Measurements from ENCODE around the gene RDH5. TPM values are rescaled to one million over a fixed set of nuclear protein-coding genes. Genes with fewer than 3 reads are reported as not detected.
A peak's percentile ranks its signal among the peaks of the same experiment; 100 is the strongest.

The RDH5 gene
- total and polyA plus RNA-seq, 12 donors = 1.9 to 41.4 (median 5.3) TPM

DNA sequence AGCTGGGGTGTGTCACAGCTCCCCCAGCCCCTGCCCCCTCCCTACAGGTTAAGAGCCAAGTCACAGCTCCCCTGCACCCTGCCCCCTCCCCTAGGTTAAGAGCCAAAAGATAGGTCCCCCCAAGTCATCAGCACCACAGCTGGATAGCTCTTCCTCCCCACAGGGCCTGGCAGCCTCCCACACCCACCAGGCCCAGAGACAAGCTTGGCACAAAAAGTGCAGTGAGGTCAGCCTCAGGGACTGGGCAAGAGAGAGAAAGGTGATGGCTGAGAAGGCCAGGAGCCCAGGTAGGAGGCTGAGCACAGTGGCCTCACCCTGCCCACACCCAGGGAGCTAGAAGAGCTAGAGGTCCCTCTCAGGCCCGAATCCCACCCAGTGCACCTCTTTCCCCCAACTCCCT, 21.2 kb upstream of the RDH5 start:
- H3K27ac ChIP-seq = no peak overlapping the region
- WGBS, 4 donors = 80 to 100% (median 84%) methylated on average over 1 of the region's 1 CpG
- H3K9me3 ChIP-seq (replicated peaks in 1 of 3) = no peaks in the 10 kb centered on the region
- H3K27me3 ChIP-seq = no peaks in the 10 kb centered on the region
- H3K36me3 ChIP-seq (replicated peaks in 1 of 2) = no peaks in the 10 kb centered on the region
- intact Hi-C loops (cut with DNase I) = no loop called here
- no peak overlapping the region for H3K4me3 ChIP-seq
- TF ChIP-seq POLR2A (IDR thresholded peaks at IDR 0.05) = no peak
- TF ChIP-seq, protein P1, sequence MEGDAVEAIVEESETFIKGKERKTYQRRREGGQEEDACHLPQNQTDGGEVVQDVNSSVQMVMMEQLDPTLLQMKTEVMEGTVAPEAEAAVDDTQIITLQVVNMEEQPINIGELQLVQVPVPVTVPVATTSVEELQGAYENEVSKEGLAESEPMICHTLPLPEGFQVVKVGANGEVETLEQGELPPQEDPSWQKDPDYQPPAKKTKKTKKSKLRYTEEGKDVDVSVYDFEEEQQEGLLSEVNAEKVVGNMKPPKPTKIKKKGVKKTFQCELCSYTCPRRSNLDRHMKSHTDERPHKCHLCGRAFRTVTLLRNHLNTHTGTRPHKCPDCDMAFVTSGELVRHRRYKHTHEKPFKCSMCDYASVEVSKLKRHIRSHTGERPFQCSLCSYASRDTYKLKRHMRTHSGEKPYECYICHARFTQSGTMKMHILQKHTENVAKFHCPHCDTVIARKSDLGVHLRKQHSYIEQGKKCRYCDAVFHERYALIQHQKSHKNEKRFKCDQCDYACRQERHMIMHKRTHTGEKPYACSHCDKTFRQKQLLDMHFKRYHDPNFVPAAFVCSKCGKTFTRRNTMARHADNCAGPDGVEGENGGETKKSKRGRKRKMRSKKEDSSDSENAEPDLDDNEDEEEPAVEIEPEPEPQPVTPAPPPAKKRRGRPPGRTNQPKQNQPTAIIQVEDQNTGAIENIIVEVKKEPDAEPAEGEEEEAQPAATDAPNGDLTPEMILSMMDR (IDR thresholded peaks at IDR 0.05) = no peak
- DNase-seq = peak in 1 of 7 donors; percentile 9
- H3K4me1 ChIP-seq (replicated peaks in 1 of 2) = no peaks in the 10 kb centered on the region

DNA sequence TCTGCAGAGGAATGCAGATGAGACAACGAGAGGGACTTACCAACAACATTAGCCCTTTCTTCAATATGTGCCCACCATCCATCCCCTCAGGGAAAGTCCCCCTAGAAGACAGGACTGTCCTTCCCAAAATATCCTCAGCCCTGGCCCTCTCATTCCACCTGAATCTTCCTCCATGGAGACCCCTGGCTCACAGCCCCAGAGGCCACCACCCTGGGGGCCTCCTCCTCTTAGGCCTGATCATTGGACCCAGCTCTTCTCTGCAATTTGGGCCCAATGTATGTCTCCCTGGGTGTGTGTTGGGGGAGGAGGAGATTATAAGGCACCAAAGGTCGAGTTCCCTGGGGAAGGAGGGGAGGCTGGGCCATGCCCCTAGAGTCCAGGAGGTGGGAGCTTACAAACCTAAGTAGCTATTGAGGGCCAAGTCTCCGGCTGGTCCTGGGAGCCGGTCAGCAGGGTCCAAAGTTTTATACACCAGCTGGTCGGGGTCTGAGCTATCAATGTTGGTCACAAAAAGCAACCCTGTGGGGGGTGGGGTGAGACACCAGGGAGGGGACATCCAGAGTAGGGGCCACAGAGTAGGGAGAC, 20.6 kb upstream of the RDH5 start:
- intact Hi-C loops (cut with DNase I) = no loop called here
- Histone ChIP-seq H3K4me3 (no peak overlapping the region), H3K36me3 (replicated peaks in 1 of 2) (no peaks in the 10 kb centered on the region), H3K27ac (no peak overlapping the region), H3K9me3 (replicated peaks in 1 of 3) (no peaks in the 10 kb centered on the region), H3K4me1 (replicated peaks in 1 of 2) (no peaks in the 10 kb centered on the region), H3K27me3 (no peaks in the 10 kb centered on the region)
- WGBS, 4 donors = 83 to 88% (median 85%) methylated on average over 5 of the region's 5 CpGs
- DNase-seq = peak in 1 of 7 donors; percentile 0
- no peak for TF ChIP-seq POLR2A (IDR thresholded peaks at IDR 0.05)
- TF ChIP-seq, protein P1 (IDR thresholded peaks at IDR 0.05) = no peak

DNA sequence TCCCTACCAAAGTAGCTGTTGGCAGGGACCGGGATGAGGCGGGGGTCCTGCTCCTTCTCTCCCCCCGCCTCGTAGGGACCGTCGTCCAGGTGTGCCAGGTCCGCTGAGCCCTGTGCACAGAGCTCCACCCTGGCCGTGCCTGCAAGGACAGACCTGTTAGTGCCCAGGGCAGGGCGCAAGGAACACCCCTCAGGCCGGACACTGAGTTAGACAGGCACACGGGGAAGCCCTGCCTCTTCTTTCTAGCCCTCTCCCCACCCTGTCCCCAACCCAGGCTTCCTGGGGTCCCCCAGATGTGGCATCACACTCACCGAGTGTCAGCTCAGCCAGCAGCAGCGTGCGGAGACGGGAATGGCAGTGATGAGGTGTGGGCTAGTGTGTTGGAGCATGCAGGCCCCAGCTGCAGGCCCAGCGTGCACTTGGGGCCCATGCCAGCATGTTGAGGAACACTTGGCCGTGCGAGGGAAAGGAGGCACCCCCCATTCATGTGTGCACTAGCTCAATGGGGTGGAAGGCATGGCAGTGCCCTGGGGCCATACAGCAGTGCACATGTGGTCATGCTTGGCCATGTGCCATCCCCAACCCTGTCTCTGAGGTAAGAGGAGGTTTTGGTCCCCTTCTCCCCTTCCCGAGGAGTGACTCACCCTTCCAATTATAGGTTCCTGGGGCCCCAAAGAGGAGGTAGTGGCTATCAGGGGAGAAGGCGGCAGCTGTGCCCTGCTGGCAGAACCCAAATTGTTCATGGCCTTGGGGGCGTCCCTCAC, 19.8 kb upstream of the RDH5 start:
- Histone ChIP-seq H3K36me3 (replicated peaks in 1 of 2) (no peaks in the 10 kb centered on the region), H3K9me3 (replicated peaks in 1 of 3) (no peaks in the 10 kb centered on the region), H3K27me3 (no peaks in the 10 kb centered on the region), H3K4me1 (replicated peaks in 1 of 2) (no peaks in the 10 kb centered on the region), H3K4me3 (no peak overlapping the region), H3K27ac (no peak overlapping the region)
- no peak for DNase-seq
- no peak for TF ChIP-seq POLR2A (IDR thresholded peaks at IDR 0.05)
- TF ChIP-seq, protein P1 (IDR thresholded peaks at IDR 0.05) = no peak
- WGBS, 4 donors = 86 to 88% (median 87%) methylated on average over 16 to 21 of the region's 21 CpGs
- intact Hi-C loops (cut with DNase I) = no loop called here

DNA sequence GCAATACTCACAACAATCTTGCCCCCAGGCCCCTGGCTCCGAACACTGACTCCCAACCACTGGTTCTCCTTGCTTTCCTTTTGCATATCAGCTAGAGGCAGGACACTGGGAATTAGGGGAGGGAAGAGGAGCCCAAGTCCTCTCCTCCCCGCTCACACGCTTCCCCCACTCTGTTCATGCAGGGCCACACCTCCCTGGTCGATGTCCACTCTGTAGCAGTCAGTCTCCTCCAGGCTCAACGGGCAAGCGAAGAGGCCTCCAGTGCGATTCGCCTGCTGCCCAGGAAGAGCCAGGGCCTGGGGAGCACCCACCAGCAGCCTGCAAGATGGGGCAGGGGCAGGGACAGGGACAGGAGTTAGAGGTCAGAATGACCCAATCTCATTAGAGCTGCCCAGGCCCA, 17.3 kb upstream of the RDH5 start:
- no peak for DNase-seq
- H3K4me1 ChIP-seq (replicated peaks in 1 of 2) = peaks cover 6 to 7% of the 10 kb centered on the region in 2 donors
- no peaks in the 10 kb centered on the region for H3K27me3 ChIP-seq
- no peak overlapping the region for H3K27ac ChIP-seq
- TF ChIP-seq, protein P1 (IDR thresholded peaks at IDR 0.05) = no peak
- no peak overlapping the region for H3K4me3 ChIP-seq
- no peaks in the 10 kb centered on the region for H3K9me3 ChIP-seq (replicated peaks in 1 of 3)
- H3K36me3 ChIP-seq (replicated peaks in 1 of 2) = no peaks in the 10 kb centered on the region
- intact Hi-C loops (cut with DNase I) = no loop called here
- 86 to 93% (median 92%) methylated on average over 6 to 8 of the region's 8 CpGs for WGBS, 4 donors

Data from adrenal gland (tissue), 12 donors.